RWPE2 (cell line): ENCODE data around the gene SSB.

Experiments used
- ATAC-seq: fragments of 200-7000 bp; cut with Tn5 transposase; 3 replicates; pipeline ENCODE4 v1.9.1; 2021; ENCODE audit warnings: low read depth
- DNase-seq: peaks from one replicate; pipeline ENCODE4 v3.0.0-alpha.2; 2020; ENCODE audit warnings: low spot score
- H3K27ac ChIP-seq: fragments of 450-650 bp; 2 replicates; pipeline ENCODE4 v1.5.1; 2017; ENCODE audit warnings: mild to moderate bottlenecking; ENCODE audit not compliant: poor library complexity, severe bottlenecking
- H3K27me3 ChIP-seq: fragments of 250-450 bp; sonication (Bioruptor Pico); 2 replicates; pipeline ENCODE4 v1.5.1; 2021; ENCODE audit warnings: mild to moderate bottlenecking, moderate library complexity; ENCODE audit not compliant: insufficient read depth, poor library complexity, severe bottlenecking
- H3K36me3 ChIP-seq: fragments of 250-450 bp; sonication (Bioruptor Pico); 2 replicates; pipeline ENCODE4 v1.5.1; 2020; ENCODE audit warnings: low read depth, mild to moderate bottlenecking, moderate library complexity
- H3K4me1 ChIP-seq: fragments of 250-450 bp; sonication (Bioruptor Pico); 2 replicates; pipeline ENCODE4 v1.5.1; 2021; ENCODE audit warnings: mild to moderate bottlenecking, moderate library complexity; ENCODE audit not compliant: insufficient read depth, poor library complexity, severe bottlenecking
- H3K4me3 ChIP-seq: fragments of 250-450 bp; sonication (Bioruptor Pico); 2 replicates; pipeline ENCODE4 v1.5.1; 2021; ENCODE audit warnings: mild to moderate bottlenecking, moderate library complexity; ENCODE audit not compliant: severe bottlenecking
- H3K9me3 ChIP-seq: fragments of 250-450 bp; sonication (Bioruptor Pico); 2 replicates; pipeline ENCODE4 v1.5.1; 2021; ENCODE audit warnings: mild to moderate bottlenecking, moderate library complexity; ENCODE audit not compliant: severe bottlenecking
- CTCF ChIP-seq: fragments of 450-650 bp; IDR thresholded peaks from one replicate; pipeline ENCODE4 v1.5.1; 2017; ENCODE audit warnings: mild to moderate bottlenecking, moderate library complexity; ENCODE audit not compliant: poor library complexity, severe bottlenecking

The SSB gene

GRCh38 chr2:169761970-169762292 lies 36.7 kb upstream of the SSB start:
- ATAC-seq (no peak), DNase-seq (no peak)
- Histone ChIP-seq H3K9me3 (no peaks in the 10 kb centered on the region), H3K4me1 (peaks cover 6% of the 10 kb centered on the region), H3K27me3 (no peaks in the 10 kb centered on the region), H3K4me3 (no peak overlapping the region), H3K27ac (no peak overlapping the region), H3K36me3 (no peaks in the 10 kb centered on the region)
- TF ChIP-seq CTCF, result no peak

- Histone ChIP-seq H3K4me3 (no peak overlapping the region), H3K4me1 (peaks cover 6% of the 10 kb centered on the region), H3K27me3 (no peaks in the 10 kb centered on the region), H3K27ac (peak overlapping the region; percentile 2), H3K36me3 (no peaks in the 10 kb centered on the region), H3K9me3 (no peaks in the 10 kb centered on the region)
- ATAC-seq, result peak; percentile 48; the same call in 2 of the 3 replicates
- no peak for DNase-seq
- TF ChIP-seq CTCF, result no peak
Measured at GRCh38 chr2:169765523-169765922, 33.1 kb upstream of the SSB start.

GRCh38 chr2:169767243-169767888 lies 31.3 kb upstream of the SSB start:
- ATAC-seq (peak; percentile 27; the same call in 1 of the 3 replicates), DNase-seq (no peak)
- H3K27ac ChIP-seq, result no peak overlapping the region
- no peak overlapping the region for H3K4me3 ChIP-seq
- no peaks in the 10 kb centered on the region for H3K27me3 ChIP-seq
- H3K4me1 ChIP-seq, result peaks cover 6% of the 10 kb centered on the region
- no peaks in the 10 kb centered on the region for H3K36me3 ChIP-seq
- TF ChIP-seq CTCF, result peak; percentile 80
- H3K9me3 ChIP-seq, result no peaks in the 10 kb centered on the region

- Histone ChIP-seq H3K36me3 (no peaks in the 10 kb centered on the region), H3K27me3 (no peaks in the 10 kb centered on the region), H3K4me1 (peaks cover 6% of the 10 kb centered on the region), H3K4me3 (no peak overlapping the region), H3K27ac (no peak overlapping the region), H3K9me3 (no peaks in the 10 kb centered on the region)
- no peak for DNase-seq
- no peak for ATAC-seq
- no peak for TF ChIP-seq CTCF
Measured at GRCh38 chr2:169768262-169768995, 30.2 kb upstream of the SSB start.

GRCh38 chr2:169771021-169771420 lies 27.6 kb upstream of the SSB start:
- H3K36me3 ChIP-seq, result no peaks in the 10 kb centered on the region
- DNase-seq (no peak), ATAC-seq (no peak)
- no peak overlapping the region for H3K4me3 ChIP-seq
- no peaks in the 10 kb centered on the region for H3K9me3 ChIP-seq
- no peak overlapping the region for H3K27ac ChIP-seq
- H3K4me1 ChIP-seq, result peaks cover under 1% of the 10 kb centered on the region
- no peak for TF ChIP-seq CTCF
- H3K27me3 ChIP-seq, result no peaks in the 10 kb centered on the region
